H9 (cell line): ENCODE measurements around the gene TADA2B. TPM values are rescaled to one million over a fixed set of nuclear protein-coding genes. Genes with fewer than 3 reads are reported as not detected.

Experiments used
- DNase-seq: peaks from one replicate; pipeline ENCODE4 v3.0.0-alpha.2; 2017
- H2AFZ ChIP-seq: one replicate; pipeline ENCODE4 v1.6.1; 2013; ENCODE audit warnings: mild to moderate bottlenecking, low read length, control low read depth, moderate library complexity
- H2AK5ac ChIP-seq: 2 replicates; pipeline ENCODE4 v1.6.1; 2013; ENCODE audit warnings: low read length, control low read depth, mixed read lengths; ENCODE audit not compliant: insufficient read length
- H2BK120ac ChIP-seq: one replicate; pipeline ENCODE4 v1.6.1; 2013; ENCODE audit warnings: low read depth, mild to moderate bottlenecking, low read length, control low read depth, inconsistent platforms; ENCODE audit not compliant: poor library complexity, severe bottlenecking
- H2BK12ac ChIP-seq: 2 replicates; pipeline ENCODE4 v1.6.1; 2013; ENCODE audit warnings: low read length, control low read depth, mixed read lengths, low read depth; ENCODE audit not compliant: insufficient read length
- H2BK15ac ChIP-seq: 2 replicates; pipeline ENCODE4 v1.6.1; 2013; ENCODE audit warnings: low read depth, low read length, control low read depth
- H2BK20ac ChIP-seq: one replicate; pipeline ENCODE4 v1.6.1; 2013; ENCODE audit warnings: low read depth, mild to moderate bottlenecking, low read length, control low read depth, inconsistent platforms; ENCODE audit not compliant: poor library complexity, severe bottlenecking
- H2BK5ac ChIP-seq: 2 replicates; pipeline ENCODE4 v1.6.1; 2013; ENCODE audit warnings: low read length, control low read depth, mixed read lengths; ENCODE audit not compliant: insufficient read length
- H3K14ac ChIP-seq: 2 replicates; pipeline ENCODE4 v1.6.1; 2013; ENCODE audit warnings: low read length, control low read depth; ENCODE audit not compliant: insufficient read depth
- H3K18ac ChIP-seq: 2 replicates; pipeline ENCODE4 v1.6.1; 2013; ENCODE audit warnings: low read depth, mild to moderate bottlenecking, mixed read lengths, low read length, control low read depth; ENCODE audit not compliant: insufficient read length
- H3K23ac ChIP-seq: 2 replicates; pipeline ENCODE4 v1.6.1; 2013; ENCODE audit warnings: low read length, control low read depth, mixed read lengths, low read depth; ENCODE audit not compliant: insufficient read length
- H3K23me2 ChIP-seq: 2 replicates; pipeline ENCODE4 v1.6.1; 2013; ENCODE audit warnings: low read depth, mild to moderate bottlenecking, mixed read lengths, low read length, control low read depth; ENCODE audit not compliant: insufficient read length, poor library complexity, severe bottlenecking
- H3K27ac ChIP-seq: 2 replicates; pipeline ENCODE4 v1.5.1; 2013; ENCODE audit warnings: low read length, control low read depth, mixed read lengths, low read depth; ENCODE audit not compliant: insufficient read length
- H3K27me3 ChIP-seq: 2 replicates; pipeline ENCODE4 v1.6.1; 2013; ENCODE audit warnings: low read length, control low read depth, inconsistent platforms; ENCODE audit not compliant: insufficient read depth
- H3K4ac ChIP-seq: 2 replicates; pipeline ENCODE4 v1.6.1; 2013; ENCODE audit warnings: low read depth, mild to moderate bottlenecking, control low read depth, inconsistent platforms, low read length, moderate library complexity
- H3K4me1 ChIP-seq: 2 replicates; pipeline ENCODE4 v1.6.1; 2013; ENCODE audit warnings: low read length, control low read depth, inconsistent platforms; ENCODE audit not compliant: insufficient read depth
- H3K4me2 ChIP-seq: 2 replicates; pipeline ENCODE4 v1.6.1; 2013; ENCODE audit warnings: low read length, control low read depth, mixed read lengths; ENCODE audit not compliant: insufficient read length, insufficient read depth
- H3K56ac ChIP-seq: 2 replicates; pipeline ENCODE4 v1.6.1; 2013; ENCODE audit warnings: low read depth, mild to moderate bottlenecking, mixed read lengths, low read length, control low read depth; ENCODE audit not compliant: insufficient read length
- H3K79me1 ChIP-seq: 2 replicates; pipeline ENCODE4 v1.6.1; 2013; ENCODE audit warnings: low read depth, mild to moderate bottlenecking, moderate library complexity, low read length, control low read depth, inconsistent platforms; ENCODE audit not compliant: insufficient read depth, poor library complexity, severe bottlenecking
- H3K79me2 ChIP-seq: 2 replicates; pipeline ENCODE4 v1.6.1; 2013; ENCODE audit warnings: low read length, control low read depth, inconsistent platforms; ENCODE audit not compliant: insufficient read depth
- H3K9ac ChIP-seq: 2 replicates; pipeline ENCODE4 v1.6.1; 2013; ENCODE audit warnings: low read length, control low read depth, mixed read lengths; ENCODE audit not compliant: insufficient read length; ENCODE audit errors: extremely low read depth
- H3K9me3 ChIP-seq: one replicate; pipeline ENCODE4 v1.6.1; 2013; ENCODE audit warnings: low read depth, low read length, inconsistent platforms; ENCODE audit not compliant: control insufficient read depth
- H3T11ph ChIP-seq: one replicate; pipeline ENCODE4 v1.6.1; 2013; ENCODE audit warnings: mild to moderate bottlenecking, low read length, control low read depth, inconsistent platforms
- H4K20me1 ChIP-seq: one replicate; pipeline ENCODE4 v1.6.1; 2013; ENCODE audit not compliant: control insufficient read depth, insufficient read length, insufficient read depth
- H4K5ac ChIP-seq: 2 replicates; pipeline ENCODE4 v1.6.1; 2013; ENCODE audit warnings: low read depth, mild to moderate bottlenecking, mixed read lengths, low read length, control low read depth; ENCODE audit not compliant: insufficient read length
- H4K8ac ChIP-seq: replicated peaks from 2 replicates; pipeline ENCODE4 v1.6.1; 2013; ENCODE audit warnings: low read length, control low read depth, mixed read lengths, low read depth; ENCODE audit not compliant: insufficient read length
- H4K91ac ChIP-seq: 2 replicates; pipeline ENCODE4 v1.6.1; 2013; ENCODE audit warnings: low read depth, mild to moderate bottlenecking, moderate library complexity, mixed read lengths, low read length, control low read depth; ENCODE audit not compliant: insufficient read length
- H3K27ac Mint-ChIP-seq, 3 experiments: 2 replicates in 2 of 3; 3 replicates in 1 of 3; pipeline ENCODE4 v1.8.0; 2020 to 2021; ENCODE audit warnings: mixed read lengths in 3 of 3, mild to moderate bottlenecking in 1 of 3, moderate library complexity in 1 of 3
- H3K27me3 Mint-ChIP-seq: 2 replicates; pipeline ENCODE4 v1.8.0; 2021; ENCODE audit warnings: low read depth, mild to moderate bottlenecking, moderate library complexity, mixed read lengths
- H3K36me3 Mint-ChIP-seq, 3 experiments: 2 replicates in 2 of 3; 3 replicates in 1 of 3; pipeline ENCODE4 v1.8.0; 2020 to 2021; ENCODE audit warnings: low read depth in 3 of 3, mixed read lengths in 3 of 3; ENCODE audit not compliant: insufficient read depth in 1 of 3
- H3K4me1 Mint-ChIP-seq, 2 experiments: 2 replicates each; pipeline ENCODE4 v1.8.0; 2020; ENCODE audit warnings: mixed read lengths in 2 of 2
- H3K4me3 Mint-ChIP-seq, 2 experiments: 2 replicates in 1 of 2; 3 replicates in 1 of 2; pipeline ENCODE4 v1.8.0; 2020 to 2021; ENCODE audit warnings: mild to moderate bottlenecking in 2 of 2, mixed read lengths in 2 of 2, moderate library complexity in 1 of 2
- H3K9me3 Mint-ChIP-seq, 2 experiments: 2 replicates in 1 of 2; 3 replicates in 1 of 2; pipeline ENCODE4 v1.8.0; 2020; ENCODE audit warnings: mild to moderate bottlenecking in 2 of 2, mixed read lengths in 2 of 2, moderate library complexity in 1 of 2
- WGBS: extraction: QIAGEN DNeasy Blood & Tissue Kit; methylation state at CpG from one replicate; pipeline ENCODE4 v1.1.7; 2013; ENCODE audit warnings: missing lambda C conversion rate, low lambda C conversion rate, mixed read lengths; ENCODE audit not compliant: insufficient read length; ENCODE audit errors: extremely low coverage; 5-methylcytosine and 5-hydroxymethylcytosine counted together
- total RNA-seq: library from RNA; stranded (reverse); gene quantifications from 2 replicates; pipeline ENCODE4 v1.2.1, GENCODE V29; 2021
- TF ChIP-seq, protein P1 (sequence below): fragments of 200-600 bp; sonication (generic); conservative IDR thresholded peaks from 3 replicates; pipeline ENCODE4 v1.8.0; 2021; ENCODE audit warnings: antibody characterized with exemption, mild to moderate bottlenecking

The TADA2B gene
- total RNA-seq, 1 experiment from 2014 or later, result 14.0 TPM

DNA sequence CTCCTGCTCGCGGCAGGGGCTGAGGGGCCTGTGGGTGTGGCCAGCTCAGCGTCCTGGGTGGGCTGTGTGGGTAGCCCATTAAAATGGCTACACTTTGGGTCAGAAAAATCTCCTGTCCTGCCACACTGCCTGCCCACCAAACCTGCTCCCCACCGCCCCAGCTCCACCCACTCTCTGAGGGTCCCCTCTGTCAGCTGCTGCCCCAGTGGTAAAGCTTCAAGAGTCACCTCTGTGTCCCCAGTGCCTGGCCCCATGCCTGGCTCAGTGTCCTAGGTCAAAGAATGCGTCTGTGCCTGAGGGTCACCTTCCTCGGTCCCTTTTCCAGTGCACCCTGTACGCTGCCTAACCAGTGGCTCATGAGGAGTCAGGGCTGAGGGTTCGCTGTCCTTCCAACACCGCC lies 24.9 kb upstream of the TADA2B start:
- no peak overlapping the region for H2BK5ac ChIP-seq
- no peak overlapping the region for H3T11ph ChIP-seq
- H2AK5ac ChIP-seq, result no peak overlapping the region
- peaks cover 7 to 13% of the 10 kb centered on the region in 2 experiments; a peak in 3 of 4 replicates for H3K4me1 Mint-ChIP-seq
- no peaks in the 10 kb centered on the region for H3K9me3 ChIP-seq
- H3K23me2 ChIP-seq, result no peaks in the 10 kb centered on the region
- H4K5ac ChIP-seq, result no peak overlapping the region
- DNase-seq, result no peak
- H4K20me1 ChIP-seq, result no peaks in the 10 kb centered on the region
- TF ChIP-seq, protein P1, sequence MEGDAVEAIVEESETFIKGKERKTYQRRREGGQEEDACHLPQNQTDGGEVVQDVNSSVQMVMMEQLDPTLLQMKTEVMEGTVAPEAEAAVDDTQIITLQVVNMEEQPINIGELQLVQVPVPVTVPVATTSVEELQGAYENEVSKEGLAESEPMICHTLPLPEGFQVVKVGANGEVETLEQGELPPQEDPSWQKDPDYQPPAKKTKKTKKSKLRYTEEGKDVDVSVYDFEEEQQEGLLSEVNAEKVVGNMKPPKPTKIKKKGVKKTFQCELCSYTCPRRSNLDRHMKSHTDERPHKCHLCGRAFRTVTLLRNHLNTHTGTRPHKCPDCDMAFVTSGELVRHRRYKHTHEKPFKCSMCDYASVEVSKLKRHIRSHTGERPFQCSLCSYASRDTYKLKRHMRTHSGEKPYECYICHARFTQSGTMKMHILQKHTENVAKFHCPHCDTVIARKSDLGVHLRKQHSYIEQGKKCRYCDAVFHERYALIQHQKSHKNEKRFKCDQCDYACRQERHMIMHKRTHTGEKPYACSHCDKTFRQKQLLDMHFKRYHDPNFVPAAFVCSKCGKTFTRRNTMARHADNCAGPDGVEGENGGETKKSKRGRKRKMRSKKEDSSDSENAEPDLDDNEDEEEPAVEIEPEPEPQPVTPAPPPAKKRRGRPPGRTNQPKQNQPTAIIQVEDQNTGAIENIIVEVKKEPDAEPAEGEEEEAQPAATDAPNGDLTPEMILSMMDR, result no peak
- no peak overlapping the region for H4K91ac ChIP-seq
- no peak overlapping the region for H3K9ac ChIP-seq
- no peaks in the 10 kb centered on the region; a peak in 1 of 5 replicates for H3K9me3 Mint-ChIP-seq
- H3K79me2 ChIP-seq, result no peaks in the 10 kb centered on the region
- no peak overlapping the region; the same call in 1 of the 2 replicates for H3K14ac ChIP-seq
- H3K36me3 Mint-ChIP-seq, result peaks cover 26 to 78% (median 55%) of the 10 kb centered on the region in 3 experiments
- no peak overlapping the region for H2BK20ac ChIP-seq
- H2BK120ac ChIP-seq, result no peak overlapping the region
- H3K27ac Mint-ChIP-seq, result no peak overlapping the region; a peak in 1 of 7 replicates
- no peak overlapping the region for H3K23ac ChIP-seq
- H2BK15ac ChIP-seq, result no peak overlapping the region
- no peak overlapping the region for H3K56ac ChIP-seq
- no peaks in the 10 kb centered on the region; the same call in 1 of the 2 replicates for H3K27me3 ChIP-seq
- H3K79me1 ChIP-seq, result no peaks in the 10 kb centered on the region
- H3K4ac ChIP-seq, result no peak overlapping the region
- no peak overlapping the region for H2BK12ac ChIP-seq
- H3K4me1 ChIP-seq, result no peaks in the 10 kb centered on the region
- no peak overlapping the region for H4K8ac ChIP-seq
- H2AFZ ChIP-seq, result no peak overlapping the region
- H3K4me2 ChIP-seq, result no peak overlapping the region
- no peak overlapping the region for H3K18ac ChIP-seq
- H3K27me3 Mint-ChIP-seq, result no peaks in the 10 kb centered on the region; the same call in 1 of the 2 replicates
- H3K4me3 Mint-ChIP-seq, result no peak overlapping the region
- H3K27ac ChIP-seq, result no peak overlapping the region
- no CpG with 5 or more reads among the region's 9 CpGs for WGBS
